Erythroblast (primary cell): ENCODE data around the gene BRD1.

ENCODE experiments used
- GATA1 ChIP-seq: IDR thresholded peaks from 2 replicates; pipeline ENCODE4 v1.6.1; 2011; ENCODE audit warnings: low read depth, mild to moderate bottlenecking, control low read depth, low read length, moderate library complexity
- POLR2A ChIP-seq: IDR thresholded peaks from 2 replicates; pipeline ENCODE4 v1.6.1; 2011; ENCODE audit warnings: mild to moderate bottlenecking, low read length

DNA sequence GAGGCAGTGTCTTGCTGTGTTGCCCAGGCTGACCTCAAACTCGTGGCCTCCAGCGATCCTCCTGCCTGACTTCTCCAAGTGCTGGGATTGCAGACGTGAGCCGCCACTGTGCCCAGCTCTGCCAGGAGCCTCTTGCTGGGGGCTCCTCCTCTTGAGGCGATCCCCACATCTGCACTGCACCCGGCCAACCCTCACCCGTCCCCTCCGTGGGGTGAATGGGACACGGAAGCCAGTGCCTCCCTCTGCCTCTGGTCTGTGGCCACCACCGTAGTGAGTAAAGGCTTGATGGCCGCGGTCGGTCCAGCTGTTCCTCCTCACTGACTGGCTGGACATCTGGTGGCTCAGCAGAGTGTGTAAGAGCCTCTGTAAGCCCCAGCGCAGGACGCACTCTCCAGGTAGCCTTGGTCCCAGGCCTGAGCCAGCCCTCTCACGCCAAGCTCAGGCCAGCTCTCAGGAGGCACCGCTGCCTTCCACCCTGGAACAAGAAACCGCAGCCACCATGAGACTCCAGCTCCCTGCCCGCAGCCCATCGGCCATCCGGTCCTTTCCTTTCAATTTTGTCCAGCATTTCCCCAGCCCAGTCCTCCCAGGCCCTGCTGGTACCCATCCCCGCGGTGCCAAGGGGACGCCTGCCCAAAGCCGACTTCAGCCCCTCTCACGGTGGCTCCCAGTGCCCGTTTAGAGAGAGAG is 100.3 kb downstream of the BRD1 start:
- TF ChIP-seq POLR2A (no peak), GATA1 (no peak)
